HEK293 (cell line): Measurements from ENCODE around the gene RAB39A.

ENCODE experiments used
- FEZF1 ChIP-seq: fragments of 450-650 bp; formaldehyde crosslinking; IDR thresholded peaks from 2 replicates; pipeline ENCODE4 v1.5.1; 2016; ENCODE audit warnings: missing biosample characterization, missing genetic modification characterization
- KLF17 ChIP-seq: fragments of 450-650 bp; formaldehyde crosslinking; IDR thresholded peaks from 2 replicates; pipeline ENCODE4 v1.5.1; 2016; ENCODE audit warnings: missing biosample characterization, missing genetic modification characterization
- PRDM10 ChIP-seq: fragments of 450-650 bp; formaldehyde crosslinking; IDR thresholded peaks from 2 replicates; pipeline ENCODE4 v1.5.1; 2016; ENCODE audit warnings: missing biosample characterization, missing genetic modification characterization
- ZBTB20 ChIP-seq: fragments of 450-650 bp; formaldehyde crosslinking; IDR thresholded peaks from 2 replicates; pipeline ENCODE4 v1.5.1; 2016; ENCODE audit warnings: missing biosample characterization, missing genetic modification characterization
- ZBTB44 ChIP-seq: fragments of 450-650 bp; IDR thresholded peaks from 2 replicates; pipeline ENCODE4 v1.5.1; 2018; ENCODE audit warnings: missing biosample characterization, mild to moderate bottlenecking, missing genetic modification characterization
- ZNF132 ChIP-seq: fragments of 450-650 bp; formaldehyde crosslinking; IDR thresholded peaks from 2 replicates; pipeline ENCODE4 v1.5.1; 2017; ENCODE audit warnings: missing biosample characterization, missing genetic modification characterization, borderline replicate concordance
- ZNF138 ChIP-seq: fragments of 450-650 bp; formaldehyde crosslinking; IDR thresholded peaks from 2 replicates; pipeline ENCODE4 v1.5.1; 2016; ENCODE audit warnings: missing biosample characterization, missing genetic modification characterization, borderline replicate concordance
- ZNF169 ChIP-seq: fragments of 450-650 bp; formaldehyde crosslinking; IDR thresholded peaks from 2 replicates; pipeline ENCODE4 v1.5.1; 2016; ENCODE audit warnings: missing biosample characterization, missing genetic modification characterization
- ZNF18 ChIP-seq: fragments of 450-650 bp; formaldehyde crosslinking; IDR thresholded peaks from 2 replicates; pipeline ENCODE4 v1.5.1; 2016; ENCODE audit warnings: missing biosample characterization, missing genetic modification characterization
- ZNF202 ChIP-seq: fragments of 450-650 bp; formaldehyde crosslinking; IDR thresholded peaks from 2 replicates; pipeline ENCODE4 v1.5.1; 2016; ENCODE audit warnings: missing biosample characterization, missing genetic modification characterization, borderline replicate concordance
- ZNF223 ChIP-seq: fragments of 450-650 bp; formaldehyde crosslinking; IDR thresholded peaks from 2 replicates; pipeline ENCODE4 v1.5.1; 2016; ENCODE audit warnings: missing biosample characterization, missing genetic modification characterization
- ZNF23 ChIP-seq: fragments of 450-650 bp; formaldehyde crosslinking; IDR thresholded peaks from 2 replicates; pipeline ENCODE4 v1.5.1; 2016; ENCODE audit warnings: missing biosample characterization, missing genetic modification characterization, borderline replicate concordance
- ZNF24 ChIP-seq: fragments of 450-650 bp; formaldehyde crosslinking; IDR thresholded peaks from 2 replicates; pipeline ENCODE4 v1.5.1; 2016; ENCODE audit warnings: missing biosample characterization, missing genetic modification characterization
- ZNF37A ChIP-seq: fragments of 450-650 bp; IDR thresholded peaks from 2 replicates; pipeline ENCODE4 v1.5.1; 2018; ENCODE audit warnings: missing biosample characterization, missing genetic modification characterization
- ZNF433 ChIP-seq: fragments of 450-650 bp; formaldehyde crosslinking; IDR thresholded peaks from 2 replicates; pipeline ENCODE4 v1.5.1; 2016; ENCODE audit warnings: missing biosample characterization, missing genetic modification characterization, low read depth
- ZNF473 ChIP-seq: fragments of 450-650 bp; formaldehyde crosslinking; IDR thresholded peaks from 2 replicates; pipeline ENCODE4 v1.5.1; 2017; ENCODE audit warnings: missing biosample characterization, missing genetic modification characterization
- ZNF544 ChIP-seq: fragments of 450-650 bp; formaldehyde crosslinking; IDR thresholded peaks from 2 replicates; pipeline ENCODE4 v1.5.0; 2017; ENCODE audit warnings: missing biosample characterization, missing genetic modification characterization
- ZNF558 ChIP-seq: fragments of 450-650 bp; formaldehyde crosslinking; IDR thresholded peaks from 2 replicates; pipeline ENCODE4 v1.5.1; 2016; ENCODE audit warnings: missing biosample characterization, missing genetic modification characterization
- ZNF571 ChIP-seq: fragments of 450-650 bp; formaldehyde crosslinking; IDR thresholded peaks from 2 replicates; pipeline ENCODE4 v1.5.0; 2017; ENCODE audit warnings: missing biosample characterization, missing genetic modification characterization
- ZNF621 ChIP-seq: fragments of 450-650 bp; formaldehyde crosslinking; IDR thresholded peaks from 2 replicates; pipeline ENCODE4 v1.5.1; 2017; ENCODE audit warnings: missing biosample characterization, missing genetic modification characterization
- ZNF660 ChIP-seq: fragments of 450-650 bp; IDR thresholded peaks from 2 replicates; pipeline ENCODE4 v1.5.1; 2018; ENCODE audit warnings: missing biosample characterization, mild to moderate bottlenecking, missing genetic modification characterization
- ZNF768 ChIP-seq: fragments of 450-650 bp; formaldehyde crosslinking; IDR thresholded peaks from 2 replicates; pipeline ENCODE4 v1.5.1; 2018; ENCODE audit warnings: missing biosample characterization, mild to moderate bottlenecking, missing genetic modification characterization
- ZNF777 ChIP-seq: fragments of 450-650 bp; formaldehyde crosslinking; IDR thresholded peaks from 2 replicates; pipeline ENCODE4 v1.5.1; 2017; ENCODE audit warnings: missing biosample characterization, missing genetic modification characterization, borderline replicate concordance
- ZSCAN5A ChIP-seq: fragments of 450-650 bp; formaldehyde crosslinking; IDR thresholded peaks from 2 replicates; pipeline ENCODE4 v1.5.1; 2016; ENCODE audit warnings: missing biosample characterization, missing genetic modification characterization

The RAB39A gene

GRCh38 chr11:108008656-108009496 is 80.6 kb downstream of the RAB39A start, which contains the start of gene CUL5 (continued):
- TF ChIP-seq ZBTB44 (tag by site-specific recombination) (no peak), ZNF138 (tag by site-specific recombination) (no peak), ZNF473 (tag by site-specific recombination) (no peak), ZNF18 (tag by site-specific recombination) (0 out of 2 replicates have a peak, but pooled peaks have one; percentile 57), ZNF169 (tag by site-specific recombination) (no peak), ZNF132 (tag by site-specific recombination) (no peak), KLF17 (tag by site-specific recombination) (peak; percentile 75; the same call in 1 of the 2 replicates), ZNF660 (peak; percentile 66; the same call in 1 of the 2 replicates), ZNF777 (tag by site-specific recombination) (peak; percentile 35; the same call in 1 of the 2 replicates), ZNF621 (no peak), ZSCAN5A (tag by site-specific recombination) (peak; percentile 86), FEZF1 (tag by site-specific recombination) (peak; percentile 17; the same call in 1 of the 2 replicates), PRDM10 (peak; percentile 70; the same call in 1 of the 2 replicates), ZNF768 (tag by site-specific recombination) (no peak), ZNF24 (peak; percentile 68; the same call in 1 of the 2 replicates), ZNF223 (no peak), ZBTB20 (tag by site-specific recombination) (peak; percentile 76), ZNF544 (no peak), ZNF23 (tag by site-specific recombination) (no peak), ZNF558 (tag by site-specific recombination) (no peak), ZNF571 (tag by site-specific recombination) (no peak), ZNF433 (tag by site-specific recombination) (no peak), ZNF202 (tag by site-specific recombination) (no peak), ZNF37A (no peak)
